ENCODE results near the gene ELP2. TPM values are rescaled to one million over a fixed set of nuclear protein-coding genes. Genes with fewer than 3 reads are reported as not detected.

Gene ELP2
- total RNA-seq, 1 donor = 125 TPM

- Histone ChIP-seq H4K20me1 (ENCODE audit: insufficient read depth, low read length) (no peaks in the 10 kb centered on the region), H3K9me3 (ENCODE audit: low read depth, low read length) (no peaks in the 10 kb centered on the region), H3K27ac (ENCODE audit: low read depth, low read length) (no peak overlapping the region), H3K79me2 (ENCODE audit: insufficient read depth, low read length) (no peaks in the 10 kb centered on the region), H3K27me3 (ENCODE audit: insufficient read depth, low read length) (no peaks in the 10 kb centered on the region), H3K4me2 (ENCODE audit: insufficient read depth, low read length) (no peak overlapping the region), H2AFZ (ENCODE audit: low read length) (no peak overlapping the region), H3K4me1 (ENCODE audit: insufficient read depth, low read length) (no peaks in the 10 kb centered on the region), H3K36me3 (ENCODE audit: insufficient read depth, low read length) (no peaks in the 10 kb centered on the region), H3K4me3 (ENCODE audit: insufficient read depth, low read length) (no peak overlapping the region)
- no peak for TF ChIP-seq CTCF (IDR thresholded peaks at IDR 0.05; ENCODE audit: extremely low read depth, low read depth, low read length)
- DNase-seq (ENCODE audit: insufficient read length, low spot score, missing footprints) = no peak
Observed at GRCh38 chr18:36197511-36198166, 67.9 kb downstream of the ELP2 start.

DNA sequence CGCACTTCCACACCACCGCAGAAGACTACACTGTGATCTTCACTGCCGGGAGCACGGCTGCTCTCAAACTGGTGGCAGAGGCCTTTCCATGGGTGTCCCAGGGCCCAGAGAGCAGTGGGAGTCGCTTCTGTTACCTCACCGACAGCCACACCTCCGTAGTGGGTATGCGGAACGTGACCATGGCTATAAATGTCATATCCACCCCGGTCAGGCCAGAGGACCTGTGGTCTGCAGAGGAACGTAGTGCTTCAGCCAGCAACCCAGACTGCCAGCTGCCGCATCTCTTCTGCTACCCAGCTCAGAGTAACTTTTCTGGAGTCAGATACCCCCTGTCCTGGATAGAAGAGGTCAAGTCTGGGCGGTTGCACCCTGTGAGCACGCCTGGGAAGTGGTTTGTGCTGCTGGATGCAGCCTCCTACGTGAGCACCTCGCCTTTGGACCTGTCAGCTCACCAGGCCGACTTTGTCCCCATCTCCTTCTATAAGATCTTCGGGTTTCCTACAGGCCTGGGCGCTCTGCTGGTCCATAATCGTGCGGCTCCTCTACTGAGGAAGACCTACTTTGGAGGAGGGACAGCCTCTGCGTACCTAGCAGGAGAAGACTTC is 70.1 kb downstream of the ELP2 start:
- no peak for TF ChIP-seq CTCF (IDR thresholded peaks at IDR 0.05; ENCODE audit: extremely low read depth, low read depth, low read length)

DNA sequence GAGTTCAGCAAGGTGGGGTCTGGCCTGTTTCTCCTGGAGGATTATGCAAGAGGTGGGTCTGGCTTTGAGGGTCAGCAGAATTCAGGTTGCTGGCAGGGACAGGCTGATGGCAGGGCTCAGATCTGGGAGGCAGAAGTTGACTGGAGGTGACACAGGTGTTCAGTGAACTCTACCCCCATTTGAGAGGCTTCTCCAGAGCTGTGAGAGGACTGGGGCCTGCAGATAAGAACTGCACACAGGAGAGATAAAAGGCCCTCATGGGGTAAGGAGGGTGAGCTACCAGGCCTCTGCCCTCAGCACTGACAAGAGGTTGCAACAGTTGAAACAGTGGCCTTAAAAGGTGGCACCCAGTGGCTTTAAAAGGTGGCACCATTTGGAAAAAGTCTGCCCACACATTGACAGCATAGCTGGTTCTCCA is 70.7 kb downstream of the ELP2 start:
- TF ChIP-seq CTCF (IDR thresholded peaks at IDR 0.05; ENCODE audit: extremely low read depth, low read depth, low read length) = no peak
- no peak overlapping the region for H3K4me3 ChIP-seq (ENCODE audit: insufficient read depth, low read length)
- H3K4me2 ChIP-seq (ENCODE audit: insufficient read depth, low read length) = no peak overlapping the region
- no peak overlapping the region for H3K27ac ChIP-seq (ENCODE audit: low read depth, low read length)
- no peaks in the 10 kb centered on the region for H3K79me2 ChIP-seq (ENCODE audit: insufficient read depth, low read length)
- no peak overlapping the region for H2AFZ ChIP-seq (ENCODE audit: low read length)
- H3K27me3 ChIP-seq (ENCODE audit: insufficient read depth, low read length) = no peaks in the 10 kb centered on the region
- H3K4me1 ChIP-seq (ENCODE audit: insufficient read depth, low read length) = no peaks in the 10 kb centered on the region
- no peaks in the 10 kb centered on the region for H3K9me3 ChIP-seq (ENCODE audit: low read depth, low read length)
- no peaks in the 10 kb centered on the region for H4K20me1 ChIP-seq (ENCODE audit: insufficient read depth, low read length)
- no peak for DNase-seq (ENCODE audit: insufficient read length, low spot score, missing footprints)
- peaks cover under 1% of the 10 kb centered on the region for H3K36me3 ChIP-seq (ENCODE audit: insufficient read depth, low read length)

More for the DNA sequence above, 70.1 kb downstream of the ELP2 start:
- H3K9me3 ChIP-seq (ENCODE audit: low read depth, low read length) = no peaks in the 10 kb centered on the region
- no peak for DNase-seq (ENCODE audit: insufficient read length, low spot score, missing footprints)
- no peak overlapping the region for H3K27ac ChIP-seq (ENCODE audit: low read depth, low read length)
- no peaks in the 10 kb centered on the region for H3K27me3 ChIP-seq (ENCODE audit: insufficient read depth, low read length)
- no peak overlapping the region for H3K4me3 ChIP-seq (ENCODE audit: insufficient read depth, low read length)
- no peak overlapping the region for H3K4me2 ChIP-seq (ENCODE audit: insufficient read depth, low read length)
- no peaks in the 10 kb centered on the region for H3K79me2 ChIP-seq (ENCODE audit: insufficient read depth, low read length)
- no peaks in the 10 kb centered on the region for H3K4me1 ChIP-seq (ENCODE audit: insufficient read depth, low read length)
- H2AFZ ChIP-seq (ENCODE audit: low read length) = no peak overlapping the region
- no peaks in the 10 kb centered on the region for H3K36me3 ChIP-seq (ENCODE audit: insufficient read depth, low read length)
- H4K20me1 ChIP-seq (ENCODE audit: insufficient read depth, low read length) = no peaks in the 10 kb centered on the region

GRCh38 chr18:36201765-36202164 is 72.1 kb downstream of the ELP2 start:
- Histone ChIP-seq H3K36me3 (ENCODE audit: insufficient read depth, low read length) (peaks cover 2% of the 10 kb centered on the region), H3K27me3 (ENCODE audit: insufficient read depth, low read length) (no peaks in the 10 kb centered on the region)
- TF ChIP-seq CTCF (IDR thresholded peaks at IDR 0.05; ENCODE audit: extremely low read depth, low read depth, low read length) = no peak

More at GRCh38 chr18:36201765-36202164, 72.1 kb downstream of the ELP2 start:
- no peak overlapping the region for H3K4me3 ChIP-seq (ENCODE audit: insufficient read depth, low read length)
- H2AFZ ChIP-seq (ENCODE audit: low read length) = no peak overlapping the region
- no peak overlapping the region for H3K4me2 ChIP-seq (ENCODE audit: insufficient read depth, low read length)
- H3K79me2 ChIP-seq (ENCODE audit: insufficient read depth, low read length) = no peaks in the 10 kb centered on the region
- H4K20me1 ChIP-seq (ENCODE audit: insufficient read depth, low read length) = no peaks in the 10 kb centered on the region
- DNase-seq (ENCODE audit: insufficient read length, low spot score, missing footprints) = no peak
- H3K9me3 ChIP-seq (ENCODE audit: low read depth, low read length) = no peaks in the 10 kb centered on the region
- no peaks in the 10 kb centered on the region for H3K4me1 ChIP-seq (ENCODE audit: insufficient read depth, low read length)
- no peak overlapping the region for H3K27ac ChIP-seq (ENCODE audit: low read depth, low read length)

Measured in osteoblast (primary cell).